ENCODE measurements around the gene PAFAH1B1.

DNA sequence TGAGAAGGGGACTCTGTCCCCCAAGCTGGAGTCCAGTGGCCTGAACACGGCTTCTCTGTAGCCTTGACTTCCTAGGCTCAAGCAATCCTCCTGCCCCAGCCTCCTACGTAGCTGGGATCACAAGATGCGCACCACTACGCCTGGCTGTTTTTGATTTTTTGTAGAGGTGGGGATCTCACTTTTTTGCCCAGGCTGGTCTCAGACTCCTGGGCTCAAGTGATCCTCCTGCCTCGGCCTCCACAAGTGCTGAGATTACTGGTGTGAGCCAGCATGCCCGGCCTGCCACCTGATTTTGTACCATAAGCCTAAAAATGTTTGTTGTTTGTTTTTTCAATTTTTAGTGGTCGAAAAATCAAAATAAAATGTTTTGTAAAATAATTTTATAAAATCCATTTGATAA is 19.2 kb downstream of the PAFAH1B1 start:
- TF ChIP-seq, protein P1, sequence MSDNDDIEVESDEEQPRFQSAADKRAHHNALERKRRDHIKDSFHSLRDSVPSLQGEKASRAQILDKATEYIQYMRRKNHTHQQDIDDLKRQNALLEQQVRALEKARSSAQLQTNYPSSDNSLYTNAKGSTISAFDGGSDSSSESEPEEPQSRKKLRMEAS (IDR thresholded peaks at IDR 0.05) = no peak
- TF ChIP-seq, protein P2, sequence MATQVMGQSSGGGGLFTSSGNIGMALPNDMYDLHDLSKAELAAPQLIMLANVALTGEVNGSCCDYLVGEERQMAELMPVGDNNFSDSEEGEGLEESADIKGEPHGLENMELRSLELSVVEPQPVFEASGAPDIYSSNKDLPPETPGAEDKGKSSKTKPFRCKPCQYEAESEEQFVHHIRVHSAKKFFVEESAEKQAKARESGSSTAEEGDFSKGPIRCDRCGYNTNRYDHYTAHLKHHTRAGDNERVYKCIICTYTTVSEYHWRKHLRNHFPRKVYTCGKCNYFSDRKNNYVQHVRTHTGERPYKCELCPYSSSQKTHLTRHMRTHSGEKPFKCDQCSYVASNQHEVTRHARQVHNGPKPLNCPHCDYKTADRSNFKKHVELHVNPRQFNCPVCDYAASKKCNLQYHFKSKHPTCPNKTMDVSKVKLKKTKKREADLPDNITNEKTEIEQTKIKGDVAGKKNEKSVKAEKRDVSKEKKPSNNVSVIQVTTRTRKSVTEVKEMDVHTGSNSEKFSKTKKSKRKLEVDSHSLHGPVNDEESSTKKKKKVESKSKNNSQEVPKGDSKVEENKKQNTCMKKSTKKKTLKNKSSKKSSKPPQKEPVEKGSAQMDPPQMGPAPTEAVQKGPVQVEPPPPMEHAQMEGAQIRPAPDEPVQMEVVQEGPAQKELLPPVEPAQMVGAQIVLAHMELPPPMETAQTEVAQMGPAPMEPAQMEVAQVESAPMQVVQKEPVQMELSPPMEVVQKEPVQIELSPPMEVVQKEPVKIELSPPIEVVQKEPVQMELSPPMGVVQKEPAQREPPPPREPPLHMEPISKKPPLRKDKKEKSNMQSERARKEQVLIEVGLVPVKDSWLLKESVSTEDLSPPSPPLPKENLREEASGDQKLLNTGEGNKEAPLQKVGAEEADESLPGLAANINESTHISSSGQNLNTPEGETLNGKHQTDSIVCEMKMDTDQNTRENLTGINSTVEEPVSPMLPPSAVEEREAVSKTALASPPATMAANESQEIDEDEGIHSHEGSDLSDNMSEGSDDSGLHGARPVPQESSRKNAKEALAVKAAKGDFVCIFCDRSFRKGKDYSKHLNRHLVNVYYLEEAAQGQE (IDR thresholded peaks at IDR 0.05; ENCODE audit: low read depth) = no peak
- no peak for TF ChIP-seq TEAD4 (IDR thresholded peaks at IDR 0.05)
- no peak for TF ChIP-seq YY1 (IDR thresholded peaks at IDR 0.05; ENCODE audit: low read depth)
- no peak for TF ChIP-seq FOXM1 (IDR thresholded peaks at IDR 0.05; ENCODE audit: borderline replicate concordance, low read depth)
- TF ChIP-seq EP300 (IDR thresholded peaks at IDR 0.05; ENCODE audit: borderline replicate concordance) = no peak
- TF ChIP-seq ZBTB7A (IDR thresholded peaks at IDR 0.05; ENCODE audit: low read depth) = no peak

Data from Ishikawa (cell line).